AG09319 (cell line): ENCODE measurements around the gene KLHDC10.
"Not testable (repeated sequence)": the region's sequence is repeated elsewhere in the genome, so short reads cannot be mapped to it uniquely, and the experiment has no call there.

Experiments
- DNase-seq: peaks from one replicate; pipeline ENCODE4 v3.0.0-alpha.2; 2010; ENCODE audit warnings: low read depth; ENCODE audit errors: extremely low read depth
- TF ChIP-seq, protein P1 (sequence below): IDR thresholded peaks from 2 replicates; pipeline ENCODE4 v1.5.1; 2011; ENCODE audit warnings: low read depth, mild to moderate bottlenecking, inconsistent platforms, low read length, moderate library complexity

KLHDC10 gene

DNA sequence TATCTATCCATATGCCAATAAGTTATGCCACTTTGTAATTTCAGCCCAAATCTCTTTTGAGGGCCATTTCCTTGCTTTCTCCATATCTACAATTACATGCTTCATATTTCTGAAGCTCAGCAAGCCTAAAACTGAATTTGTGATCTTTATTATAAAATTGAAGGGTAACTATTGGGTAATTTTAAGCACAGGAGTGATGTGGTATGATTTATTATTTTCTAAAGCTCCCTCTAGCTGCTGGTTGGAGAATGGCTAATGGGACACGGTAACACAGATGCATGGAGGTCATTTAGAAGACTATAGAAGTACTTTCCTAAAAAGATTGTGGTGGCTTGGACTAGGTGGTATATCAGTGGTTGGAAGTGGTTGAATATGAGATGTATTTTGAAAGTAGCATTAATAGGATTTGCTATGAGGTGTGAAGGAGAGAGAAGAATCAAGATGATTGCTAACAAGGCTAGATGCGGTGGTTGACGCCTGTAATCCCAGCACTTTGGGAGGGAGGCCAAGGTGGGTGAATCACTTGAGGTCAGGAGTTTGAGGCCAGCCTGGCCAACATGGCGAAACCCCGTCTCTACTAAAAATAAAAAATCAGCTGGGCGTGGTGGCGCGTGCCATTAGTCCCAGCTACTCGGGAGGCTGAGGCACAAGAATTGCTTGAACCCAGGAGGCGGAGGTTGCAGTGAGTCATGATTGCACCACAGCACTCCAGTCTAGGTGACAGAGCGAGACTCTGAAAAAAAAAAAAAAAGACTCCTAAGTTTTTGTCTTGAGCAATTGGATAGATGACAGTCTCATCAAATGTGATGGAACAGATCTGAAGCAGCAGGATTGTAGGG, 13.9 kb downstream of the KLHDC10 start:
- TF ChIP-seq, protein P1, sequence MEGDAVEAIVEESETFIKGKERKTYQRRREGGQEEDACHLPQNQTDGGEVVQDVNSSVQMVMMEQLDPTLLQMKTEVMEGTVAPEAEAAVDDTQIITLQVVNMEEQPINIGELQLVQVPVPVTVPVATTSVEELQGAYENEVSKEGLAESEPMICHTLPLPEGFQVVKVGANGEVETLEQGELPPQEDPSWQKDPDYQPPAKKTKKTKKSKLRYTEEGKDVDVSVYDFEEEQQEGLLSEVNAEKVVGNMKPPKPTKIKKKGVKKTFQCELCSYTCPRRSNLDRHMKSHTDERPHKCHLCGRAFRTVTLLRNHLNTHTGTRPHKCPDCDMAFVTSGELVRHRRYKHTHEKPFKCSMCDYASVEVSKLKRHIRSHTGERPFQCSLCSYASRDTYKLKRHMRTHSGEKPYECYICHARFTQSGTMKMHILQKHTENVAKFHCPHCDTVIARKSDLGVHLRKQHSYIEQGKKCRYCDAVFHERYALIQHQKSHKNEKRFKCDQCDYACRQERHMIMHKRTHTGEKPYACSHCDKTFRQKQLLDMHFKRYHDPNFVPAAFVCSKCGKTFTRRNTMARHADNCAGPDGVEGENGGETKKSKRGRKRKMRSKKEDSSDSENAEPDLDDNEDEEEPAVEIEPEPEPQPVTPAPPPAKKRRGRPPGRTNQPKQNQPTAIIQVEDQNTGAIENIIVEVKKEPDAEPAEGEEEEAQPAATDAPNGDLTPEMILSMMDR, result peak; percentile 19
- DNase-seq, result no peak

DNA sequence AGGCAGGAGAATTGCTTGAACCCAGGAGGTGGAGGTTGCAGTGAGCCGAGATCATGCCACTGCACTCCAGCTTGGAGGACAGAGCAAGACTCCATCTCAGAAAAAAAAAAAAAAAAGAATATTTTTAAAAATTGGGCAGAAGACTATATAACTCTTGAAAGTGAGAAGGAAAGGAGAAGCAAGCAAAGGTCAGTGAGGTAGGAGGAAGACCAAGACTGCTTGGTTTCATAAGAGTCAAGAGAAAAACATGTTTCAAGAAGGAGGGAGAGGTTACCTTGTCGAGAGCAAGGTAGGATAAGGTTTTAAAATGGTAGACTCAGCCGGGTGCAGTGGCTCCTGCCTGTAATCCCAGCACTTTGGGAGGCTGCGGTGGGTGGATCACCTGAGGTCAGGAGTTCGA, 14.9 kb downstream of the KLHDC10 start:
- DNase-seq, result not testable (repeated sequence)

DNA sequence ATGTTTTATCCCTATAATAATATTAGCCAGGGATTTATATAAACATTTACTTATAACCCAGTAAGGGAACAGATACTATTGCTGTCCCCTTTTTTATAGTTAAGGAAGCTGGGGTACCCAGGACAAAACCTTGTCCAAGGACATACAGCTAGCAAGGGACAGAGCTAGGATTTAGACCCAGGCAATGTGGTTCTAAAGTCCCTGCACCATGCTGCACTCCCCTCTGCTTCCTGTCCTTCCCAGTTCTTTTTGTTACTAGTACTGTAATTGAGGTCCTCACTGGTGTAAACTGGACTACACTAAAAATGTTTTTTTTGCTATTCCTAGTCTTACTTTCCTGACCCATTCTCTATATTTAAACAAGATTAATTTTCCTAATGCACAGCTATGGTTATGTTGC, 16.6 kb downstream of the KLHDC10 start:
- DNase-seq, result no peak
- TF ChIP-seq, protein P1, result no peak

DNA sequence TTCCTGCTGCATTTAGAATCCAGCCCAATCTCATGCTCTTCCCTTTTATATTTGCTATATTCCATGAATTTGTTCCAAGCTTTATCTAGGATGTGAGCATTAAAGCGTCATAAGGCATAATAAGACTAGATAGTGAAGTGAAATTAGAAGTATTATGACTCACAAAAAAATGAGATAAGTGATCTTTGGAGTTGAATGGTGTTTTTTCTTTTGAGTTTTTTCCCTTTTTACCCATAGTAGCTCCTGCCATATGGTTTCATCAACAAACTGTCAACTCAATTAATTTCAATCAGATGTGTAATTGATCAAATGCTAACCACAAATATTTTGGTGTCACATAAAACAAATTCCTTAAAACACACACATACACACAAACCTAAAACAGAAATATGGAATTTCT, 17.0 kb downstream of the KLHDC10 start:
- TF ChIP-seq, protein P1, result no peak
- no peak for DNase-seq

DNA sequence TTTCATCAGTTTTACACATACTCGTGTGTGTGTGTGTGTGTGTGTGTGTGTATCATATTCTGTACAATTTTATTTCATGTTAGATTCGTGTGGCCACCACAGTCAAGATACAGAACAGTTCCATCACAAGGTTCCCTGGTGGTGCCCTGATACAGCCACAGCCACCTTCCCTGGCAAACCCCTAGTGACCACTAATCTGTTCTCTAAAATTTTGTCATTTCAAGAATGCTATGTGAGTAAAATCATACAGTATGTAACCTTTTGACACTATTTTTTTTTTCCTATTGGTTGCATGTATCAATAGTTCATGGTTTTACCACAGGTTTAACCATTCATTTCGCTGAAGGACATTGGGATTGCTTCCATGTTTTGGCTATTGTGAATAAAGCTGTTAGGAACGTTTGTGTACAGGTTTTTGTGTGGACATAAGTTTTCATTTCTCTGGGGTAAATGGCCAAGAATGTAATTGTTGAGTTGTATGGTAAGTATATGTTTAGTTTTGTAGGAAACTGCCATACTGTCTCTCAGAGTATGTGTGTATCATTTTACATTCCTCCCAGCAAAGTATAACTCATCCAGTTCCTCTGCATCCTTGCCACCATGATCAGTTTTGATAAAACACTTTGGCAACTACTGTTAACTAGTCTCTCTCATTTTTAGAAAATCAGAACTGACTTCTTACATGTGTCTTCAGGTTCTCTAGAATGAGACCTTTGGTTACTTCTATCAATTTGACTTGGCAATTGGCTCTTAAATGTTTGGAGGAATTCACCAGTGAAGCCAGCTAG, 20.6 kb downstream of the KLHDC10 start:
- TF ChIP-seq, protein P1, result no peak
- no peak for DNase-seq

DNA sequence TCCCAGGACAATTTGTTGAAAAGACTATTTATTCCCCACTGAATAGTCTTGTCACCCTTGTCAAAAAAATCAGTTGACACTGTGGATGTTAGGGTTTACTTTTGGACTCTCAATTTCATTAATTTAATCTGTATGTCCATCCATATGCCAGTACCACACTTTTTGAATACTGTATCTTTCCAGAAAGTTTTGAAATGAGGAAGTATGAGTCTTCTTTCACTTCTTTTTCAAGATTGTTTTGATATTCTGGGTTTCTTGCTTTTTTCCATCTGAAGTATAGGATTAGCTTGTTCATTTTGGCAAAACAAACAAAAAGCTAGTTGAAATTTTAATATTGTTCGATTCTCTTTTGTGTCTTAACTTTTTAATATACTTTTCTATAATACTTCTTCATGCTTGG, 21.7 kb downstream of the KLHDC10 start:
- no peak for DNase-seq
- TF ChIP-seq, protein P1, result no peak

DNA sequence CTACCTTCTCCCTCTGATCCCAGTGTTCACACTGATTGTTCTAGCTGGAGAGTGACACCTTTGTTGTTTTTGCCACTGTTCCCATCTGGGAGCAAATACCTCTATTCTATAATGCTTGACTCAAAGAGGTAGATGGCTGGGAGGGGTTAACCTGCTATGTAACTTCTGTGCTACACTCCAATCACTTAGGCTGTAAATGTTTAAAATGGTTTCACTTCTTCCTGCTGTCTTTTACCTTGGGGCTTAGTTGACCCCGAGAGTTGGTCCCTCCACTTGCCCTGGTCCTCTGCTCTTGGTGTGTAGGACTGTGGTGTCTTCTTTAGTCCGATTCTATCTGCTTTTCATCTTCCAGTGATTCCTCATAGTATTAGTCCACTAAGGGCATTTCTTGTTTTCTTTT, 22.3 kb downstream of the KLHDC10 start:
- TF ChIP-seq, protein P1, result no peak
- no peak for DNase-seq
